Stimulated activated CD8-positive, alpha-beta memory T cell treated with anti-CD3 and anti-CD28 coated beads, Interleukin-4, amount 100 ng/mL, for 4 hours (primary cell): ENCODE measurements around the gene ZNF17.
"Not testable (repeated sequence)": the region's sequence is repeated elsewhere in the genome, so short reads cannot be mapped to it uniquely, and the experiment has no call there.

ENCODE experiments used
- DNase-seq, 2 donors: peaks; one replicate each; pipeline ENCODE4 v3.0.0-alpha.2; 2020; ENCODE audit warnings: low read depth in 2 of 2, low spot score in 1 of 2

The ZNF17 gene

GRCh38 chr19:57410877-57411671 lies at the start of gene ZNF17:
TSS of gene ZNF17 (plus strand) at chr19:57411161. CDS start at chr19:57413616, 2,455 bp downstream.
- peak; percentile 82 to 88 for DNase-seq

GRCh38 chr19:57362419-57362818 lies 48.5 kb upstream of the ZNF17 start:
- no peak for DNase-seq

GRCh38 chr19:57362997-57363687 lies 47.8 kb upstream of the ZNF17 start, which contains the start of the genes TRAPPC2B and ZNF547:
TSS of gene TRAPPC2B (plus strand) at chr19:57363551. CDS start at chr19:57364834, 1,283 bp downstream.
TSS of gene ZNF547 (plus strand) at chr19:57363551. CDS start at chr19:57368556, 5,005 bp downstream.
- peak; percentile 97 to 98 for DNase-seq

GRCh38 chr19:57363688-57364181 lies 47.2 kb upstream of the ZNF17 start:
- no peak for DNase-seq

GRCh38 chr19:57366776-57367175 lies 44.2 kb upstream of the ZNF17 start:
- no peak for DNase-seq

- no peak for DNase-seq
These were observed 36.8 kb upstream of the ZNF17 start for GRCh38 chr19:57374179-57374578.

DNA sequence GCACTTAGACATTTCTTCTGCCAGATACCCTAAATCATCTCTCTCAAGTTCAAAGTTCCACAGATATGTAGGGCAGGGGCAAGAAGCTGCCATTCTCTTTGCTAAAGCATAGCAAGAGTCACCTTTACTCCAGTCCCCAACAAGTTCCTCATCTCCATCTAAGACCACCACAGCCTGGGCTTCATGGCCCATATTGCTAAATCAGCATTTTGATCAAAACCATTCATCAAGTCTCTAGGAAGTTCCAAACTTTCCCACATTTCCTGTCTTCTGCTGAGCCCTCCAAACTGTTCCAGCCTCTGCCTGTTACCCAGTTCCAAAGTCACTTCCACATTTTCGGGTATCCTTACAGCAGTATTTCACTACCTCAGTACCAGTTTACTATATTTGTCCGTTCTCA lies 36.3 kb upstream of the ZNF17 start:
- DNase-seq, result not testable (repeated sequence)

GRCh38 chr19:57376151-57376550 lies 34.8 kb upstream of the ZNF17 start:
- no peak for DNase-seq

GRCh38 chr19:57377498-57378146 lies 33.3 kb upstream of the ZNF17 start:
- DNase-seq, result no peak

- no peak for DNase-seq
These were observed 30.0 kb upstream of the ZNF17 start for GRCh38 chr19:57380923-57381322.

DNA sequence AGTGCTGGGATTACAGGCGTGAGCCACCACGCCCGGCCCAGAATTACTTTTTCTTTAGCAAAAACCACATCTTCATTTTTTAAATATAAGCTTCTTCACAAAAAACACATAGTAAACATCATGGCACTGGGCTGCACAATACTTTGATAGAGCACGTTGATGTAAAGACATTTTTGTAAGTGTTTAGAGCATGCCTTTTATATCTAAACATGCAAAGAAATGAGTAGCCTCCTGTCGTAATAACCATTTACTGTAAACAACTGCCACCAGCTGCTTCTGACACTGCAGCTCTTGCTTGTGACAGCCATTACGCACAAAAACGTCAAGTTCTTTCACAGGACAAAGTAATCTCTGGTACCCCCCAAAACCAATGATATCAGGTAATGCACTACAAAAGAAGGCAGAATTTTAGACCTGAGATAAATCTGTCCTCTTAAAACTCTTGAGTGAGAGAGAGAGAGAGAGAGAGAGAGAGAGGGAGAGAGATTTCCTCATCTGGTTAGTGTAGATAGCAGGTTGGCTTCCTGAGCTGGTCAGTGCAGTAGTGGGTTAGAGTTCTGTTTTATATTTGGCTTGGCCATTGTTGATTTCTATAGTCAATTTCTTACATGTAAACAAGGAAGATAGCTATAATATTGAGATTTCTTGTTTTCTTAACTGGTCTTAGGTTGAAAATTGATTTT lies 28.0 kb upstream of the ZNF17 start:
- no peak for DNase-seq

- no peak for DNase-seq
These were observed 21.7 kb upstream of the ZNF17 start for GRCh38 chr19:57389194-57389729.

- peak; percentile 98 for DNase-seq
These were observed 21.0 kb upstream of the ZNF17 start, which contains the start of gene ZNF548 for GRCh38 chr19:57389730-57390598. TSS of gene ZNF548 (plus strand) at chr19:57389854. CDS start at chr19:57390100, 246 bp downstream.

DNA sequence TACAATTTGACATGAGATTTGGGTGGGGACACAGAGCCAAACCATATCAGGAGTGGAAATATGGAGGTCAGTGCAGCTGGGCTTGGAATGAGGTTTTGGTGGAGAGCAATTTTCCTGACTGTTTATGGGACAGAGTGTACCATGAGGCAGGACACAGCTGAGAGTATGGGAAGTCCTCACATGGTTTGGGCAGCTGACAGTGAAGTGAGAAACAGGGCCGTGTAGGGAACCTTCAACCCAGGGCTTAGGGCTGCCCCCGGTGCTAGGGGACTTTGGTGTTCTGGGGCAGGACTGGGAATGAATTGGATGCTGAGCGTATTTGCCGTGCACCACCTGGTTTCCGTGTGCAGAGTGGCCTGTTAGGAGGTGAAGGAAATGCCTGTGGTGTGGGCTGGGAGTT lies 15.3 kb upstream of the ZNF17 start:
- no peak for DNase-seq

GRCh38 chr19:57398868-57399267 lies 12.1 kb upstream of the ZNF17 start:
- DNase-seq, result no peak

- DNase-seq, result no peak
These were observed 7.0 kb upstream of the ZNF17 start for GRCh38 chr19:57403737-57404563.

GRCh38 chr19:57406516-57407123 lies 4.3 kb upstream of the ZNF17 start:
- peak; percentile 41 to 43 for DNase-seq

GRCh38 chr19:57419439-57419838 lies 8.5 kb downstream of the ZNF17 start:
- no peak for DNase-seq
